Stimulated activated CD4-positive, alpha-beta T cell treated with anti-CD3 and anti-CD28 coated beads, Interleukin-12 subunit alpha, Interleukin-12 subunit beta, amount 100 ng/mL, for 24 hours (primary cell): Measurements from ENCODE around the gene CISH.

ENCODE experiments used
- DNase-seq, 2 experiments: peaks; one replicate each; pipeline ENCODE4 v3.0.0-alpha.2; 2020; ENCODE audit warnings: low read depth in 2 of 2

CISH gene

GRCh38 chr3:50637011-50637410 is 25.4 kb upstream of the CISH start:
- DNase-seq, result no peak

DNA sequence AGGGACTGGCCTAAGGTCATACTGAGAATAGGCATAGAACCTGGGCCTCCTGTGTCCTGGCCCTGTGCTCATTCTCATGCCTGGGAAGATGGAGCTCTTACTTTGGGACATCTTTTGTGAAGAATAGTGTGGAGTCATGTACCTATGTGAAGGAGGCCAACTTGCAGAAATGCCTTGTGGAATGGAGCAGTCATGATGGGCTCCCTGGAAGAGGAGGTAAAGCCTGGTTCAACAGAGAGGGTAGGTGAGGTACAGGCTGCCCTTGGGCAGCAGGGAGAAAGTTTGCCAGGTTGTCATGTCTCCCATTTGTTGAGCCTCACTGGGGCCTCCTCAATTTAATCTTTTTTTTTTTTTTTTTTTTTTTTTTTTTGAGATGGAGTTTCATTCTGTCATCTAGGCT is 23.5 kb upstream of the CISH start:
- no peak for DNase-seq

- DNase-seq, result no peak
Measured at GRCh38 chr3:50633230-50633790, 21.7 kb upstream of the CISH start.

- no peak for DNase-seq
Measured at GRCh38 chr3:50632450-50632849, 20.9 kb upstream of the CISH start.

- no peak for DNase-seq
Measured at GRCh38 chr3:50630877-50631276, 19.3 kb upstream of the CISH start.

DNA sequence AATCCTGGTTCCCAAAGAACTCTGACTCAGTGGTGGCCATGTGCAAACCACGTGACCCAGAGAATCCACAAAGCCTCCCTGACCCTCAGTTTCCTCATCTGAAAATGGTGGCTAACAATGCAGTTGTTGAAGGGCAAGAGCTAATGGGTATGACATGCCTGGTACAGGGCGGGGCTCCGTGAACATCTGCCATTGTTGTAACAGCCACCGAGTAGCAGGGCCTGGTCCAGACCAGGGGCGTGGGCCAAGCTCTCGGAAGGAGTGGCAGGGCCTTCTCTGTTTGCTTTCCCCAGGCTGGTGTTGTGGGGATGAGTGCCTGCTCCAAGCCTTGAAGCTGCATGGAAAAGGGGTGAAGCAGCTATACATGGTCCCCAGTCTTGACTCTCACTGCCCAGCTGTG is 18.8 kb upstream of the CISH start:
- DNase-seq, result no peak

DNA sequence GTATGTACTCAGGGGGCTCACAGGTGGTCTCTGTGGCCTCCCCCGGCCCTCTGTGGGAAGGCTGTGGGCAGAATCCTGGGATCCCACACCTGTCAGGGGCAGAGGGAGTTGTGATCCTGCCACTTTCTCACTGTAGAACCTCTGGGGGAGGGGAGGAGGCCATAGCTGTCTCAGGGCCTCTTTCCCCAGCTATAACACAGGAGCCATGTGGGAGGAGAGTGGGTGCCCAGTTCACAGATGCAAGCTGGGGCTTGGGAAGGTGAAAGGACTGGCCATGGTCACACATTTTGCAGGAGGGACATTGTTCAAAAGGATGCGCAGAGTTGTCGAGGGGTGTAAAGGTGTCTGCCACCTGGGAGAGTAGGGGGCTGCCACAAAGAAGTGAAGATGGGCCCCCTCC is 17.0 kb upstream of the CISH start:
- no peak for DNase-seq

DNA sequence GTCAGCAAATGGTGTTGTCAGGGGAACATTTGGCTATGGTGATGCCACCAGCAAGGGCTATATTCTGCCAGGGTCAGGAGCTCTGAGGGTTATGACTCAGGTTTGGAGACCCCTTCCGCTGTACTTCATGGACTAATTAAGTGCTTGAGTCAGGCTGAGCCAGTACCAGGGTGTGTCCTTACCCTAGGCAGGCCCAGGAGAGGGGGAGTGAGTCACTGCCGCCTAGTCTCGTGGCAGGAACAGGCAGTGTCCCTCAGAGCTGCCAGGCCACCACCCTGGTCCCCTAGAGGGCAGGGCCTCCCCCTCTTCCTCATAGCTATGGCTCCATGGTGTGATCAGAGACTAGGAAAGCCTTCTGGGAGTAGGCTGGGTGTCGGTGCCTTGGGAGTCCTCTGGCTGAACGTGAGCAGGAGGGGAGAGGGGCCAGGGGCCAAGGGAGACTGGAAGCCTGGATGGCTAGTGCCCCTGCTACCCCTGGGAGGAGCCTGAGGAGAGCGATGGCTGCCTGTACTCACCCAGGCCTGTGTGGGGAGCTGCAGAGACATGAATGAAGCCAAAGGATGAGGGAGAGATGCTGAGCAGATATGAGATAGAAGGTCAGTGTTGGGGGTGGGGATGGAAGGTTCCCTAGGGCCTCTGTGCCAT is 16.0 kb upstream of the CISH start:
- DNase-seq, result no peak

DNA sequence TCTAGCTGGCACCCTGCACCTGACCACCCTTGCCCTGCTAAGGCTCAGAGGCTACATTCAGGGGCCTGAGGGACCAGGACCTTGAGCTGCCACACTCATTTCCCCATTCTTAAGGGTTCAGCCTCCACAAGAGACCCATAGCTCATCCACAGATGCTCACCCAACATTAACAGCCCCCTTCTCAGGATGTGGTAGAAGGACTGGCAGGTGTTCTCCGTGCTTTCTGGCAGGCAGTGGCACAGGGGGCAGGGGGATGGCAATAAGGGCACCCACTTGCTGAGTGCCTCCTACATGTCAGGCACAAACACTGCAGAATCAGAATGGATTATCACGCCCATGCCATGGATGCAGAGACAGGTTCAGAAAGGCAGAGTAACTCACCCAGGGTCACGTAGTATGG is 14.8 kb upstream of the CISH start:
- DNase-seq, result no peak

- no peak for DNase-seq
Measured at GRCh38 chr3:50625231-50626182, 13.9 kb upstream of the CISH start.

DNA sequence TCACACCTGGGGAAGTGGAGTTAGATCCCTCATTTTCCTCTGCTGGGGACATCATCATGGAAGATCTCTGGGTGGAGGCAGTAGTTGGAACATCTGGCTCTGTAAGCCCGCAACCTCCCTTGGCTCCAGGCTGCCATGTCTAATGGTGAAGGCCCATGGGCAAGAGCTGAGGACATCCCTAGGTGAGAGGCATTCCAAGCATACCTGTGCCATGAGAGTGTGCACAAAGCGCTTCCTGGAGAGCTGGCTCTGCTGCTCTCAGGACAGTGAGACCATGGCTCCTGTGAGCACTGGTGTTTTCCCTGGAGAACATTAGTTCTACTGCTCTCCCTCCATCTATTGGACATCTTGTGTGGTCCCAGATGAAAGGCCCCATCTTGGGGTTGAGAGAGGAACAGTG is 13.1 kb upstream of the CISH start:
- DNase-seq, result no peak

GRCh38 chr3:50623840-50624474 is 12.4 kb upstream of the CISH start:
- peak in 1 of 2 experiments; percentile 65 for DNase-seq

DNA sequence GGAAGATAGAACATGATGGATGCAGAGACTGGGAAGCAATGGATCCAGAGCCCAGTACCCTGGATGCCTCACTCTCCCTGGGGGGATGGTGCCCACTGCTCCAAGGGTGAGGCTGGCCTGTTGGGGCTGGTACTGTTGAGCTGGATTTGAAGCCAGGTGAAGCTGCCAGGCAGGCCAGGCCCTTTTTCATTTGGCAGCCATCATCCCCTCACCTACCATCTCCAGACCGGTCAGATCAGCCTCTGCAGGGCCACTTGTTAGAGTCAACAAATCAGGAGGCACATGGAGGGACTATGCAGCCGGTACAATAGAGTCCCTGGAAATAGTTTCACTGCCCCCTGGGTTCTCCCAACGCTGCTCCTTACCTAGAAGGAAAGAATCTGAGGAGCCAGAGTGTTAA is 11.3 kb upstream of the CISH start:
- no peak for DNase-seq

DNA sequence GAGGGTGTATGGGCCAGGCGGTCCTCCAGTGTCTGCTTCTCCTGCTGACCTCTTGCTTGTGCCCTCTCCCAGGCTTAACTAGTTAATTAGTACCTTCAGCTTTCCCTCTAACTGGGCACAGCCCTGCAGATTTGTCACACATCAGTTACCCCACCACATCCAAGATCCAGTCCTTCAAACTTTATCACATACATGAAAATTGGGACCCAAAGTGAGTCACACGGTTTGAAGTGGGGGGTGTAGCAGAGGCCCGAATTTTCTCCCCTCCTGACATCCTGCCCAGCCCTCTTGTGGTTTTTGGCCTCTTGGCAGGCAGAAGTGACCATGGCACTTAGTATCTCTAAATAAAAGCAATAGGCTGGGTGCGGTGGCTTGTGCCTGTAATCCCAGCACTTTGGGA is 9.2 kb upstream of the CISH start:
- no peak for DNase-seq

DNA sequence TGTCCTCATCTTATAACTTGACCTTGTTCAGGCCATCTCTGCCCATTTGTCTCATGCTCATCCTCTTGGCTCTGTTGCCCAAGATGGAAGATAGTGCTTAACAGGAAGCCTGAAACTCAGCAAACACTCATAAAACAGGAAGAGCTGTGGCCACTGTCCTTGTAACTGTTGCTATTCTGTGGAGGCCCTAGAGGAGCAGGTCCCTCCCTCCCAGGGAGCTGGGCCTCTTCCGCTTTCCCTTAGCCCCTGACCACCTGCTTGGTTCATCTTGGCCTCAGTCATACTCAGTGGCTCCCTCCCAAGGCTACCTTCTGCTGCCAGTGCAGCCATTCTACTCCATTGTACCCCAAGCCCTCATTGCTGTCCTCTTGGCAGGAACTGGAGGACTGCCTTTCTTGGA is 8.8 kb upstream of the CISH start:
- no peak for DNase-seq

- no peak for DNase-seq
Measured at GRCh38 chr3:50617911-50618481, 6.4 kb upstream of the CISH start.

DNA sequence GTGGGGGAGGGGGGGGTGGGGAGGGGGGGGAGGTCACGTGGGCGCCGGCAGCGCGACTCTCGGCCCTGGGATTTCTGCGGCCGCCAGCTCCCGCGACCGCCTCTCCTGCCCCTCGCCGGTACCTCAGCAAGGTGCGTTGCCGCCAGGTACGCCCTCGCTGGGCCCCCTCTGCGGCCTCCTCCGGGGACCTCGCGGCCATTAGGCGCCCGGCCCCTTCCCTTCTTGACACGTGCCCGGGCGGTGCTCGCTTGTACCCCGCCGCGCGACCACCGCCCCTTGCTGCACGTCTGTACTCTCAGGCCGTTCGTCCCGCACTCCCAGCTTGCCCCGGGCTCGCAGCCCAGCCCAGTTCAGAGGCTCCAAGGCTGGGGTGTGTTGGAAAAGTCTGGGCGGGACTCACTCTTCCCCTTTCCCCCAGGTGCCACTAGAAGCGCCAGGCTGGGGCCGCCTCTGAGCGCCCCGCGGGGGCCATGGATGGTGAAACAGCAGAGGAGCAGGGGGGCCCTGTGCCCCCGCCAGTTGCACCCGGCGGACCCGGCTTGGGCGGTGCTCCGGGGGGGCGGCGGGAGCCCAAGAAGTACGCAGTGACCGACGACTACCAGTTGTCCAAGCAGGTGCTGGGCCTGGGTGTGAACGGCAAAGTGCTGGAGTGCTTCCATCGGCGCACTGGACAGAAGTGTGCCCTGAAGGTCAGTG is 5.7 kb upstream of the CISH start, which contains the start of gene MAPKAPK3:
TSS of gene MAPKAPK3 (plus strand) at position 56 of the 696 bp plus-strand sequence. CDS start at position 471, 415 bp downstream.
- no peak for DNase-seq

DNA sequence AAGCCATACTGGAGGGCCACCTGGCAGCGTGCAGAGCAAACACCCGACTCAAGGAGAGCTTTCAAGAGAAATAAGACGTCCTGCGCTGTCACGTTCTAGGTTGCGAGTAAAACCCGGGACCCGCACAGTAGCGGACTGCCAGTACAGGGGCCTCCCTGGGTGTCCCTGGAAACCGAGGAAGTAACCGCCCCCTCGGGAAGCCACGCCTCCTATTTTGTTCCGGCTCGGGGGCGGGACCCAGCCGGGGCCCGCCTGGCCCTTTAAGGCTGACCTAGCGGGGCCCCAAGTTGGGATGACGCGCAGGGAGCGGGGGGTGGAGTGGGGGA is 5.2 kb upstream of the CISH start:
- DNase-seq, result peak; percentile 93 to 95

DNA sequence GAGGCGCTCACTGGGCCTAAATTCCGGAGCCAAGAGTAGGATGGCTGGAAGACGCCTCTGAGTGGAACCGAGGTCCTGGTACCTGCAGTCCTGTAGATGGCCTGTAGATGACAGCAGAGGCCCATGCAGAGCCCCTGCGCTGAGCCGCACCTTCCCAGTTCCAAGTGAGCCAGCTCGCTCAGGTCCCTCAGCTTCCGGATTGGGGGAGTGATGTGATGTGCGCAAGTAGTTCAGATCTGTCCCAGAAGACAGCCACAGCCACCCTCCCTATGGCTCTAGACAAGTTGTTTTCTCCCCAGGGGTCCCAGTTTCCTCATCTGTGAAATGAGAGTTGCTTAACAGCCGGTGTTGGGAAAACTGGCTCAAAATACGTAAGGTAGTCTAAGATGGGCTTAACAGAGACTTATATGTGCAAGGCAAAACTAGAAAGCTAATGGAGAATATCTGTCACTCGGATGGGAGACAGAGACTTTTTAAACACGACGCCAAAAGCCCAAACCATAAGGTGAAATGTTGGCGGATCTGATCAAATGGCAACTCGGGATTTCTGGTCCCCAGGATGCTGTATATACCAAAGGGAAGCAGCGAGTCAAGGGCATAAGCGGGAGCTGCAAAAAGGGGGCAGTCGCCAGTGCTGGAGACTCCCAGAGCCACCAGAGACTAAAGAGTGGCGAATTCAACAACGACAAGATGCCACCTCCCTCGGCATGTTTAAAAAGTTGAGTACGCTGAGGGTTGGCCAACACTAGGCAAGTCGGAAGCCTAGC is 4.6 kb upstream of the CISH start:
- DNase-seq, result peak; percentile 74 to 85

GRCh38 chr3:50615190-50615589 is 3.6 kb upstream of the CISH start:
- DNase-seq, result no peak
